ENCODE results near the gene CTBP2.

The CTBP2 gene

GRCh38 chr10:125122566-125122965 lies 37.8 kb downstream of the CTBP2 start:
- DNase-seq, result no peak

- DNase-seq, result no peak
Measured at GRCh38 chr10:125121003-125121402, 39.4 kb downstream of the CTBP2 start.

- no peak for DNase-seq
Measured at GRCh38 chr10:125120053-125120710, 40.2 kb downstream of the CTBP2 start.

GRCh38 chr10:125118701-125119100 lies 41.7 kb downstream of the CTBP2 start:
- DNase-seq, result no peak

GRCh38 chr10:125118011-125118611 lies 42.3 kb downstream of the CTBP2 start:
- DNase-seq, result no peak

GRCh38 chr10:125116652-125117310 lies 43.6 kb downstream of the CTBP2 start:
- DNase-seq, result no peak

GRCh38 chr10:125116041-125116649 lies 44.2 kb downstream of the CTBP2 start:
- DNase-seq, result no peak

DNA sequence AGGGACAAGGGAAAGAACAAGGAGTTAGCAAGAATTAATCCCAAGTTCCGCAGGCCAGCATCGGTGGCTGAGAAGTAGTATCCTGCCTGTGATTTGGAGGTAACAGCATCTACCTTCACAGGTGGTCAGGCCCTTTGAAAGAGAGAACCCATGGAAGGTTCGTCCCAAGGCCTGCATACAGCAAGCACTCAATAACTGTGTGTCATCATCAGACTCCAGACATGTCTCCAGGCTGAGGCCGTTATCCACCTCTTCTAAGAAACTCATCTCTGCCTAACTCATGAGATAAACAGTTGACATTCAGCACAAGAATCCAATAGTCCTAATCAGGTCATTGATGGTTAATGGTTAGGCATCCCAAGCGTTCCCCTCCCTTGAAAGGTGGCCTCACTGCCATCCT lies 45.0 kb downstream of the CTBP2 start:
- DNase-seq, result no peak

- DNase-seq, result no peak
Measured at GRCh38 chr10:125114761-125115391, 45.5 kb downstream of the CTBP2 start.

DNA sequence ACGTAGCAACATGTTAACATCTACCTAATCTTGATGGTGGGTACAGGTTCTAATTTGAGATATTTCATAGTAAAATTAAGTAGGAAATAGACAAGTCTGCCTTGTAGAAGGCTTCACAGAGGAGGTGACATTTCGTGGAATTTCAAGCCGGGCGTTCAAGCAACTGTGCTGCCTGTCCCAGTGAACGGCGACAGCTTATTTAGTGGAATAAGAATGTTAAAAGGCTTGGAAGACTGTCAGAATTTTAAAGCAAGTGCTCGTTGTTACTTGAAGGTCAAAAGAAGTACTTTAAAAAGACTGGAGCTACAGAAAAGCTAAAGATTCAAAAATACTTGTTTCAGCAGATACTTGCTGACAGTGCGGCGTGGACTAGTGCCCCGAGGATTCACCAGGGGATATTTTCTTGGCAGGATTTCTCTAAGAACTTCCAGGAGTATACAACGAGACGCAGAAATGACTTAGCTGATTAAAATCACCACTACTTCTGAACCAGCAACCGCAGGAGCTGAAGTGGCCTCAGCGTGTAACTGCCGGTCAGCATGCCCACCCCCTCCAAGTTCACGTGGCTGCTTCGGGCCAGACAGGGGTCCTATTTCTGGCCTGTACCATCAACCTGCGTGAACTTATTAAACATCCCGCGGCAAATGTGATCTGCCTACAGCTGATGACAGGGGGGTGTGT lies 46.5 kb downstream of the CTBP2 start:
- DNase-seq, result no peak

DNA sequence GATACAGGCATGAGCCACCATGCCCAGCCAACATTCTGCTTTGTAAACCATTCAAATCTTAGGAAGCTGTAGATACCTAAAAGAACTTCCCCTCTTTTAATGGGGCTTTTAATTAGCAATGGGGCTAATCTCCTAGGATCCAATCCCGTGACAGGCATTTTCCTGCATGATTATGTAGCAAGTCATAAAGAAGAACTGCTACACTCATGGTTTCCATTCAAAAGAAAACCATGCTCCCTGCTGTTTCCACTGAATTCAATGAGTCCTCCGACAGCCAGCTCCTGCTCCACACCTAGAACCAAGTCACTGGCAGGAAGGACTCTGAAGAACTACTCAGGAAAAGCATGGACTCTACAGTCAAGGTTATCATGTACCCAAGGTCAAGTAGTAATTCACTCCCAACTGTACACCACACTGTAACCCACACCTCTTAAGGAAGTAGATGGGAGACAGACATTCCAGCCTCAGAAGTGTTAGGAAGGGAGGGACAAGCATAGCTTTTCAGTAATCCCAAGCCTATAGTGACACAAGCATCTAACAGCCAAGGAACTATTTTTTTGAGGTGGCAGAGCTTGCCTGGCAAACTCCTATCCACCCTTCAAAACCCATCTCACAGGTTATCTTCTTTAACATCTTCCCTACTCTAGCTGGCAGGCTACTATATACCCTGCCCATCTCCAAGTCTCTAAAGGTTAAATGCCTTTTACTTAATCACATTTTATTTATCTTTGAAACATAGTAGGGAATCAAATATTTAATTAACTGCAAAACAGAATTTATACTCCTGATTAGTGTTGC lies 47.5 kb downstream of the CTBP2 start:
- DNase-seq, result no peak

GRCh38 chr10:125111118-125111727 lies 49.1 kb downstream of the CTBP2 start:
- DNase-seq, result no peak

DNA sequence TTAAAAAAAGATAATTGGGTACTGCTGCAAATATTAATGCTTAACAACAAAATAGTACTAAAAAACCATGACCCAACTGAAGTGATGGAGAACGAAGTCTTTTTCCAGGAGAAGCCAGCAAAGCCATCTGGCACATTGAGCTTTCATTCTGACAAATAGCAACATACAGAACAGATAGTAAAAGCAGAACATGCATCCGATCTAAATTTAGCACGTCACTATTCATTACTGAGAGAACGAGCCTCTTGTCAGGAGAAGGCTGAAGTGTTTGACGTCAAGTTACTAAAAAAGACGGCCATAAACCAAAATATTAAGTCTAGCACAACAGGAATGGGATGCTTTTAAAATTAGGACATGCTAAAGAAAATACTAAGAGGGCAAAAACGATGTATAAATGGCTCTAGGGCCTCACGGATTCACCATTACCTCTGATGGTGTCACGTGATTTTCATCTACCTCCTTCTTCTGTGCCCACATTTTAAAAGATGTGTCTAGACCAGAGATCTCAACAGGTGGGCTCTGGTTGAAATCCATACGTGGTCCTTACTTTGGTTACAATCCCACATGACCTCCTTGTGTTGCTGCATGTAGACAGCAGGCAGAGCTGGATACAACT lies 52.3 kb downstream of the CTBP2 start:
- DNase-seq, result no peak

DNA sequence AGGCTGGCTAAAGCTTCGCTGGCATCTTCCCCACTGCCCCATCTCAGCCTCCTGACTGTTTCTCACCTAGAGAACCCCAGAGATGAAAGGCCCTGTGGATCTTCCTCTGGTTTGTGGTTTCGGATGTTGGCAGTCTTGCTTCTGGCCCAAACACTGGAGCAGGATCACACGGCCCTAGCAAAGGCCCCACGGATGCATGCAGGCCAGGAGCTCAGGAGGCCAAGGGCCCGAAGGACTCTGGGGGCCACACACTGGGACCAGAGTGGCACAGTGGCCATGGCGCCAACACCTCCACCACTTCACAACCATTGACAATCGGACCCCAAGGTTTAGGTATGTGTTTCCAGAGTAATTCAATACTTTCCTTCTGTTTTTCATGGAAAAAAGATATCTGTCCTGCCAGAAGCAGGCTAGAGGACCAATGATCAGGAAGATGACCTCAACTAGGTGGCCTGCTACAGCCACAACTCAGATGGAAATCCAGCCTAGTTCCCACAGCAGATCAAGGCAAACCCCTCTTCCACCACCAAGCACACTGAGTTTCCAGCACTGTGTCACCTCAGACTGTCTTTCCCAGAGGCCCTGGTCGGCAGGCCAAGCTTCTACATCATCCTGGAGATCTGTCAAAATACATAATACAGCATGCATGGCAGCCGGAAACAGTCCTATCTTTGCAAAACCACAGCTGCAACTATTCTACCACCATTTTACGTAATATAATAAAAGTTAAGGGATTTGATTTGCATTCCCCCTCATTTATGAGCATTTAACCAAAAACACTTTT lies 53.0 kb downstream of the CTBP2 start:
- no peak for DNase-seq

DNA sequence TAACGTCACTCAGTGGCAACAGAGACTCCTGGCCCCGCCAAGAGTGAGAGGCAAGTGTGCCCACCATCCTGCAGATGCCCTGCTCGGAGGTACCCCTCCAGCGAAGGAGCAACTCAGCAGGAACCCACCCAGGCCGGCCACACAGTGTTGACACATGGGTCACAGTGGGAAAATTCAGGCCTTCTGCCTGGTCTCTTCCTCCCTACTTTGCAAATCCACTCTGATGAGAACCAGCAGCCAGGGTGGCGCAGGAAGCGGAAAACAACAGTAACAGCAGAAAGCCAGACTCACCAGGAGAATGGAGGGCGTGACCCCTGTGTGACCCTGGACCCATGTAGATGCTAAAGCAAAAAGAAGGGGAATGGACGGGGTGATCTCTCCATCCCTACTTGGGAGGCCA lies 53.8 kb downstream of the CTBP2 start:
- no peak for DNase-seq

GRCh38 chr10:125105706-125106255 lies 54.6 kb downstream of the CTBP2 start:
- DNase-seq, result no peak

DNA sequence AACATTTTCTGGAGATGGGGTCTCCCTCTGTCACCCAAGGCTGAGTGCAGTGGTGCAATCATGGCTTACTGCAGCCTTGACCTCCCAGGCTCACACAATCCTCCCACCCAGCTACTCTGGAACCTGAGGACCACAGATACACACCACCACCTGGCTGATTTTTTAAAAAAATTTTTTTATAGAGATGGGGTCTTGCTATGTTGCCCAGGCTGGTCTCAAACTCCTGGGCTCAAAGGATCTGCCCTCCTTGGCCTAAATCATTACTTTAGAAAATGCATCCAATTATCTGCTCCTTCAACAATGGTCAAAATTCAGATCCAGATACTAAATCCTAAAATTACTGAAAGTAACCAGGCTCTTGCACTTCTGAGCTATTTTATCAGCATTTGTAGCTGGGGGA lies 55.2 kb downstream of the CTBP2 start:
- DNase-seq, result no peak

DNA sequence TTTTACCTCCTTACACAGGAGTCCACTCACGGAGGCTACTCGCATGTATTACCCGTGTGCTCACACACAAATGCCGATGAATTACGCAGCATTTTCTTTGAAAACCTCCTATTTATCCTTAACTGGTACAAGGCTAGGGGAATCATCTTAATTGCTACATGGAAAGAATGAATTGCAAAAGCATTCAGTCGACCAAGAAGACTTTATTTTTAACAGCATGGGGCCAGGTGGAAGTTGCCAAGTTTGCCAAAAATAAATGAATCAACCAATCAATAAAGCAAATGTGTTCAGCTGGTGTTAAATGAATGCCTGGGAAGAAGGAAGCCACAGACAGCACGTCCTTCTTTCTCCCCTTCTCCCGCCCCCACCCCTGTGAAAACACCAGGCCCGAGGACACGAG lies 55.8 kb downstream of the CTBP2 start:
- DNase-seq, result no peak

GRCh38 chr10:125103924-125104323 lies 56.4 kb downstream of the CTBP2 start:
- no peak for DNase-seq

DNA sequence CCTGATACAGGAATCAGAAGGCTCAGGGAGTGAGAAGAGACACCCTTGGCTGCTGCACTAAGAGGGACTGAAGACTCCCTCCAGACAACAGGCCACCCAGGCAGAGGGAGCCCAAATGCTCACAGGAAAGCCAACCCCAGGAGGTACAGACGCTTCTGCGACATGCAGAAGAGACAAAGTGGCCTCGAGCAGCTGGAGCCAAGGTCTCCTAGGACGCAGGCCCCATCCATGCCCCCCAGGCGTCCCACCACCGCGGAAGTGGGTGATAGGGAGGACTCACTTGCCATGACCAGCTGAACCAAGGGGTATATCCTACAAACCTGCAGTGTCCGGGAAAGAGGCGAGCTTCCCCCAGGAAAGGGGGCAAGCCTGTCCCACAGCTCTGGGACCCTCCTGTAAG lies 56.9 kb downstream of the CTBP2 start:
- no peak for DNase-seq

All from kidney glomerular epithelial cell (primary cell).